Hippocampal formation (tissue), 2 donors: ENCODE measurements around the gene GLRA2.

Source experiments
- DNase-seq, 2 donors: peaks; one replicate each; lab custom pipeline; 2025; lab: John Stamatoyannopoulos, UW

Gene GLRA2

DNA sequence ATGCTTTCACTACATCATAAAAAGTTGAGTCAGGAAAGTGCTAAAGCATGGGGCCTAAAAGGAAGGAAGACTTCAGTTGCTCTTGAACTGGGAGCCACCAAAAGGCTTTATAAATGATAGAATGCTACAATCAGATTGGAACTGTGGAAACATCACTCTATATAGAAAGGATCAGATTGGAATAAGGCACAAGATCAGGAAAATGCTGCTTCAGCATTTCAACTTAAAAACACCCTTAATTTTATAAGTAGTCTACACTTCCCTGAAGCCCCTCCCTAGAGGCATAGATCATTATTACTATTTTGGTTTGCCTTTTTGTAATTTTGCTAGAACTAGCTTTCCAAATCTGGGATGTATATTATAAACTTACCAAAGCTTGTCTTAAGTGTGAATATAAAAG is 172.8 kb downstream of the GLRA2 start:
- no peak for DNase-seq

DNA sequence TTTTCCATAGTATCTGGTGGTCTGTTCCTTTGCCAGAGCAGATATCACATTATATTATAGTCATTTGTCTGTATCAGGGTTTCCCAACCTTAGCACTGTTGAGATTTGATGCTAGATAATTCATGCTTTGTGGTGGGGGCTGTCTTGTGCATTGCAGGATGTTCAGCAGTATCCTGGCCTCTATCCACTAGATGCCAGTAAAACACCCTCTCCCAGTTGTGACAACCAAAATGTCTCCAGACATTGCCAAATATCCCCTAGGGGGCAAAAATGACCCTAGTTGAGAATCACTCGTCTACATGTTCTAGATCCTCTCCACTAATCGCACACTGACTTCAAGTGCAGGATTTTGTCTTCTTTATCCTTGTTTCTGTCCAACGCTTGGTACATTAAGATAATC is 182.8 kb downstream of the GLRA2 start:
- DNase-seq, result no peak

DNA sequence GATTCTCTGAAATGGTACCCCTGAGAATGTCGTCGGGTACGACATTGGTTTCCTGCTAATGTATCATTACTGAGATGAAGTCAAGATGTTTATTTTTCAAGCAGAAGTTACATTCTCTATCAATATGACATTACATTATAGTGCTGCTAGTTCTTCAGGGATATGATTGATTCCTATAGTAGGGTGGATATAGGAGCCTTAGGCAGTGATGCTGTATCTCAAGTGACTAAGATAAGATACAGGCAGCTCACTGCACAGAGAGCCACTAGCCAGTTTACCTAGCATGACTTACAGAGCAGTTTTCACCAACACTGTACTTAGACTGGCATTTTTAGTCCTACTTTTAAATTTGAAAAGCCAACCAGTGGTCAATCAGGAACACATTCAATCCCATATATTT is 188.6 kb downstream of the GLRA2 start:
- no peak for DNase-seq

DNA sequence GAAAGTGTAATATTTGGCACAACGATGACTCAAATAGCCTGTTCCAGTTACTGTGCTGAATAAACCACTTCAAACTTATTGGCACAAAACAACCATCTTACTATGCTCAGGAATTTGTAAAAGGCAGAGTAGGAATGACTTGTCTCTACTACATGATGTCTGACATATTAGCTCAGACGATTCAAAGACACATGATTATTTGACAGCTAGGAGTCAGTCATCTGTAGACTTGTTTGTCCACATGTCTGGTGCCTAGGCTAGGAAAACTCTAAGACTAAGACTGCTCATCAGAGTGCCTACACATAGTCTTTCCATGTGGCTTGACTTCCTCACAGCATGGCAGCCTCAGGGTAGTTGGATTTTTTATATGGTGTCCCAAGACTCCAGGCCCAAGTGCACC is 189.1 kb downstream of the GLRA2 start:
- DNase-seq, result no peak

DNA sequence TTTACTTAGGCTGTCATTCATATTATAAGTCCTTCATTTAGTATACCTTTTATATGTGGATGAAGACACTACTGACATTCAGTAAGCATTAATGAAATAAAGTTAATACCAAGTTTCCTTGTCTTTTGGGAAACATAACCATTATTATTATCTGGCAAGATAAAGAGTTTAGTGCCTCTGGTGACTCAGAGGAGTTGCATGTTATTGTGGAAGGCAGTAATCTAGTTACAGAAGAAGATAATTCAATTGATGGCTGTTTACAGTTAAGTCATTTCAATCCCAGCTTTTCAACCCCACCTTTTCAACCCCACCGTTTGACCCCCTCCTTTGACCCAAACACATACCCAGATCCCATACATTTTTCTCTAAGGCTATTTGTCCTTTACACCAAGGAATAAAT is 199.7 kb downstream of the GLRA2 start:
- no peak for DNase-seq

DNA sequence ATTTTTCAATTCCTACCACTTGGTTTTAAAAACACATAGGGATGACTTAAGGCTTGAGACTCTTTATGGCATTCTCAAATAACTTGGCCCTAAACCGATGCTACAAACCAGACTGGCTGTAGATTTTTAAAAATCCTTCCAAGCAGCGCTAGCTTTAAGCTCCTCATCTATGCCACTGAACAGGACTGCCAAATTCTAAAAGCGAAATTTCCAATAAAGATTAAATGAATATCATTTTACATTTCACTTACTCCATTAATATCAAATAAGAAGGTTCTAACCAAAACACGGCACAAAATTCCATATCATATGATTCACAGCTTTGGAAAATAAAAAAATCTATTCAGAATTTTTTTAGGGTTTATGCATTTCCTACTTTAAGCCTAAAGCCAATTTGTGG is 209.3 kb downstream of the GLRA2 start:
- DNase-seq, result no peak

DNA sequence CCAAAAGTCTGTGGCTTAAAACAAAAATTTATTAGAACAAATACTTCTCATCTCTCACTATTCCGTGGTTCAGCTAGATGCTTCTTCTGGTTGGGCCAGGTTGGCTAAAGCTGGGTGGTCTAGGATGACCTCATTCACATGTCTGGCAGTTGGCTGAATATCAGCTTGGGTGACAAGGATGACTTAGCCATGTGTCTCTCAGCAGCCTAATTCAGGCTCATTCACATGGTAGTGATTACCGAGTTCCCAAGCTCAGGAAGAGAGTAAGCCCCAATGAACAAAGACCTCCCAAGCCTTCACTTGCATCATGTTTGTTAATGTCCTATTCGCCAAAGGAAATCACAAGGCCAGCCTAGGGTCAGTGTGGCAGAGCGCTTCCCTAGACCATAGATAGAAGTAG is 224.1 kb downstream of the GLRA2 start:
- no peak for DNase-seq

DNA sequence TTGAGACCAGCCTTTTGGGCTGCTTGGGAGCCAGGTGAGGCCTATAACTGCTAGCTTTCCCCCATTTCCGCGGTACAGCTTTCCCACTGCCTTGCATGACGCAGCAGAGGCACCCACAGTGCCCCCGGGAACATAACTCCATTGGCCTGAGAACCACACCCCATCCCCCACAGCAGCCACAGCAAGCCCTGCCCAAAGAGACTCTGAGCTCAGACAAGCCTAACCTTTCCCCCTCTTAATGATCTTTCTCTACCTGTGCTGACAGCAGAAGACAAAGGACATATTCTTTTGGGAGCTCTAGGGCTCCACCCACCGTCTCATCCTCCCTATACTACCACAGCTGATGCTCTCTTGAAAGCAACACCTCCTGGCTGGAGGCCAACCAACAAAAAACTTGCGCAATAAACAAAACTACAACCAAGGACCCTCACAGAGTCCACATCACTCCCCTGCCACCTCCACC is 228.7 kb downstream of the GLRA2 start:
- DNase-seq, result no peak

DNA sequence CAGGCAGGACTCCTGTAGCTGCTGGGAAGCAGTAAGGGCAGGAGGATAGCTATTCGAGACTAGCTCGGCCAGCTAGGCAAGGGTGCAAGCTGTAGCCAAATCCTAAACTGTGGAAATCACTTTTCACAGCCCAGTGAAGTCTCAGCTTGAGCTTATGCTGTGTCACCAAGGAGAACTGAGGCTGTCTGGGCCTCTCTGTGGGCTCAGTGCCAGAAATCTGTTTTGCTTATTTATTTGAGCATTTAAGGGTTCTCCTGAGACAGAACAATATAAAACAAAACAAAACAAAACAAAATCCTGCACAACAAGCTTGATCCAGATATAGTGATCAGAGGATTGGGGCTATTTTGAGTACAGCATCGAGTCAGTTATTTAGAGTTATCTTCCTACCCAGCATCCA is 246.1 kb downstream of the GLRA2 start:
- DNase-seq, result no peak

DNA sequence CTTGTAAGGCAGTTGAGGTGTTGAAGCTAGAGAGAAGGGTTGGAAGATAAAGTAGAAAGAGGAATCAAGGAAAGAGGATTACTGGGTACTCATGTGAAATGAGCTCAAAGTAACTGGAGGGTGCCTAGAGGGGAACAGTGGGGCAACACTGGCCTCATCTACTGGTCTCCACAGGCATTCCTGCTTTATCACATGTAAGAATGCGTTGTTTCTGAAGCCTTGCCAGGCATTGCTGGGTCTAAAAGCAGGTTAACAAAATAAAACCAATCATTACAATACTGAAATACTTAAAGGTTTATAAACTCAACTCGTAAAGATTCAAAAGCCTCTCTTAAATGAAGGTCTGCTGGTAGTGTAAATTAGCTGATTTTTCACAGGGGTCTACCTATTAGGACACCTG is 247.6 kb downstream of the GLRA2 start:
- DNase-seq, result no peak

DNA sequence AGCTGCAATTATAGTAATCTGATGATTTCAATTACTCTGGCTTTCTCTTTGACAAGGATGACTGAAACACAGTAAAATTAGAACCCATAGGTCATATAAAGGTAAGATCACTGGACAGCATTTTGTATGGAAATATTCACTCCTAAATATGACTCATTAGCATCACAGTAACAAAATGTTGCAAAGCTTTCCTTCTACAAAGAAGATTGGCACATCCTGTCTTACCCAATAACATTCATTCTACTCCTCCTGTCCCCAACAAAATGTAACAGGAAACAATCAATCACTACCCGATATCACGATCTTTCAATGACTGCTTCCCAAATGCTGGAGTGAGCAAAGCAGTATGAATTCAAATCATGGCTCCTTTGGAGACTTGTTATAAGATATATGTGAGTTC is 248.2 kb downstream of the GLRA2 start:
- DNase-seq, result no peak

DNA sequence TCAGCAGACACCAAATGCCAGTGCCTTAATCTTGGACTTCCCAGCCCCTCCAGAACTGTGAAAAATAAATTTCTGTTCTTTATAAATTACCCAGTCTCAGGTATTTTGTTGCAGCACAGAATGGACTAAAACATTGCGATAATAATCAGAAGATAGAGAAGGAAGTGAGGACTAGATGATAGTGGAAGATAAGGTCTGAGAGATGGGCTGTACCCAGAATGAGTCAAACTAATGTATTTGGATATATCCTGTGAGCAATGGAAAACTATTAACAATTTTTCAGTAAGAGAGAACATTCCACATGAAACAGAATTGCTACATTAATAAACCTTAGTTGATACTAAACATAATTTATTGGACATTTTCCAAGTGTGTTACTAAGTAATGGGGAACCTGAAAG is 250.2 kb downstream of the GLRA2 start:
- DNase-seq, result no peak
